ENCODE measurements around the gene PPP1R15B. TPM values are rescaled to one million over a fixed set of nuclear protein-coding genes. Genes with fewer than 3 reads are reported as not detected.
A peak's percentile ranks its signal among the peaks of the same experiment; 100 is the strongest.

PPP1R15B gene
- 24.8 and 25.1 TPM in 2 replicates for total RNA-seq (2014; rRNA removed; shearing (Covaris generic))
- 39.0 and 48.6 TPM in 2 replicates for polyA plus RNA-seq (2015; cell fraction: cytosol; rRNA removed)
- polyA plus RNA-seq (2015; cell fraction: nucleus; rRNA removed): 40.4 and 45.1 TPM in 2 replicates

DNA sequence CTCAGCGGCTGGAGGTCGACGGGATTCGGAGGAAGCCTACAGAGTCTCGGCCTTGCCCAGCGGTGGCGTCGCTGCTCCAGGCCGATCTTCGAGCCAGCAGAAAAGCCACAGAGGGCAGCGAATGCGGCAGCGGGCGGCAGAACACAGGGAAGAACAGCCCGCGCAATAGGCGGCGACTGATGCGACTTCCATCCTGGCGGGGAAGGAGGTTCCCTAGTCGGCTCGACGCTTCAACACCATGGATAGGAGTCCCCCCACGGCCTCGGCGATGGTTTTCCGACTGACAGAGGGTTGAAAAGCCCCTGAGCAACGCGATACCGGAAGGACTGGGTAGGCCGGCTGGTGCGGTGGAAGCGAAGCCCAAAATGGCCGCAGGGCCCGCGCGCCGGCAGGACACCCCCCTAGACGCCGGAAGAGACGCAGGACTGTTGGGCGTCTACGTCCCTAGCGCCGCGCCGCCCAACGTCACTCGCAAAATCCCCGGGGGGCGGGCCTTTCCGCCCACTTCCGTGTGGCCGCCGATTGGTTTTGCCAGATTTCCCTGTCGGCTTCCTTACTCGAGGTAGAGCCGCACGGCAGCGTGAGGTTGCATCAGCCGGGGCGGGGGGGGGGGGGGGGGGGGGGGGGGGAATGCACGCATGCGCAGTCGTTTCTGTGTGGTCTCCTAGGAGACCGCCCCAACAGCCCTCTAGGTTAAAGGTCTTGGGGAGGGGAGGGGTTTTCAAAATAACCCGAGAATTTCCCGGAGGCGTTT, at the start of gene PPP1R15B:
TSS of gene PPP1R15B (minus strand) at position 367 of the 754 bp plus-strand sequence. CDS start 406 bp downstream, outside the sequence.
- in situ Hi-C loops (cut with HindIII; ENCODE audit: low pct_unique_long_range_greater_than_20kb, low sequenced_read_pairs): no loop called here
- peak; percentile 98 for DNase-seq (ENCODE audit: low read depth, low spot score)

DNA sequence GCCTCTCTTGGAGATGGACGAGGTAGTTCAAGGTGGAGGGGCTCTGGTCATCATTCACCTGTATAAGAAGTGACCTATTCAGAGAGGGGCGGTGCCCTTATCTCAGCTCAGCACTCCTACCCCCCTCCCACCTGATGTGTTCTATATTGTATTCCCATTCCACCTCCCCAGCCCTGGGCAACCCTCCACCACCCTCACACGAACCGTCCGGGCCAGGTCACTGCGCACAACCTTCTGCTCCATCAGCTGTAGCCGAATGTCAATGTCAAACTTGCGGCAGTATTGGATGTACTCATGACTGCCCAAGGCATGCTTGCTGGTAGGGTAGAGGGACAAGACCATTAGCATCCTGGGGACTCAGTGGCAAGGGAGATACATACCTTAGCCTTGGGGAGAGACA, 48.7 kb upstream of the PPP1R15B start:
- in situ Hi-C loops (cut with HindIII; ENCODE audit: low pct_unique_long_range_greater_than_20kb, low sequenced_read_pairs): no loop called here
- no peak for DNase-seq (ENCODE audit: low read depth, low spot score)

DNA sequence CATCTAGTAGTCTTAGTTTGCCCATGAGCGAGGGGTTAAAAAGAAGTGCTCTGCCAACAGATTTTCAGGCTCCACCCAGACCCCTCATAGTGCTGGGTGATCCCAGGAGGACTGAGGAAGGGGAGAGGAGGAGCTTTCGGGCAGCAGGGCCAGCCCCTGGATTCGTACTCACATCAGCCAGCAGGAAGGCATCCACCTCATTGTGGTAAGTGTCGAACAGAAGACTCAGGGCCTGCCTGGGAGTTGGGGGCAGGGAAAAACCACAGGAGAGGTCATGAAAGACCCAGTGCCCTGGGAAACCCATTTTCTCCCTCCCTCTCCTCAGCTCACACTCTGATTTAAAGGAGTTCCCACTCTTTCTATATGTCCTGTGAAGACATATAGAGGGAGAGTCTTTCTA, 48.1 kb upstream of the PPP1R15B start:
- DNase-seq (ENCODE audit: low read depth, low spot score): no peak
- in situ Hi-C loops (cut with HindIII; ENCODE audit: low pct_unique_long_range_greater_than_20kb, low sequenced_read_pairs): no loop called here

DNA sequence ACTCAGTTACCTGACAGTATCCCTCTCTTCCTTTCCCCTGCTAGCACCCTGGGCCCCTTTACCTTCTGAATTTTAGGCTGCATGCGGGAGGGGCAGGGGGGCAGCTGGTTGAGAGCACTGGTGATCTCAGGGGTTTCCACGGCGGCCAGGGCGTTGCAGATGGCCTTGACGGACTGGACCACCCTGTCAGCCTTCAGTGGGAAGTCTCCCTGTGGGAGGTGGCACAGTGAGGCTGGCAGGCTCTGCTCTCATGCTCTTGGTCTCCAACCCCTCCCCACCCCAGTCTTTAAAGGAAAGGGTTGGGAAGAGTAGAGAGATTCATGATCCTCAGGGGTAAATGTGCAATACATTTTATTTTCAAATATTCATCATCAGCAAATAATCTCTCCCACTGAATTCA, 46.0 kb upstream of the PPP1R15B start:
- in situ Hi-C loops (cut with HindIII; ENCODE audit: low pct_unique_long_range_greater_than_20kb, low sequenced_read_pairs): no loop called here
- DNase-seq (ENCODE audit: low read depth, low spot score): no peak

DNA sequence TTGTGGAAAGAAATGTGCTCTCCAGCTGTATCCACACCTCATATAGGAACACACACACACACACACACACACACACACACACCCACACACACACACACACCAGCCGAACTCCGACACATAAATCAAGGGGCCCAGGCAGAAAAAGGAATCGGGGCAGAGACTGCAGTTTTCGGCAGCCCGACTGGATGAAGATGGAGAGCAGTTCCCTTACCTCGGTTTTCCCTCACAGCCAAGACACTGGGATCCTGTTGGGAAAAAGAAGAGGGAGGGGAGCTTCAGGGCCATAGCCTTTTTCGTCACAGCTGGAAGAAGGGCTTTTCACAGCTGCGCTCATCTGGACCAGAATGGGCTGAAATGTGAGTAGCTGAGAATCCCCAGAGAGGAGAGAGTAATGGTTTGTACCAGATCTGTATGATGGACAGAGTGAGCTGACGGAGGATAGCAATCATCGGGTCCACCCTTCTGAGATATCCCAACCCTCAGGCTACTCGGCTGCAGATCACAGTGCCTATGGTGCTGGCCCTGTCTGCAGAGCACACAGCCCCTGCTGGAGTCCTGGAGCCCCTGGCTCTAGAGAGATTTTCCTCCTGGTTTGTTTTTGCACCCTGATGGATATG, 45.3 kb upstream of the PPP1R15B start:
- DNase-seq (ENCODE audit: low read depth, low spot score): no peak

DNA sequence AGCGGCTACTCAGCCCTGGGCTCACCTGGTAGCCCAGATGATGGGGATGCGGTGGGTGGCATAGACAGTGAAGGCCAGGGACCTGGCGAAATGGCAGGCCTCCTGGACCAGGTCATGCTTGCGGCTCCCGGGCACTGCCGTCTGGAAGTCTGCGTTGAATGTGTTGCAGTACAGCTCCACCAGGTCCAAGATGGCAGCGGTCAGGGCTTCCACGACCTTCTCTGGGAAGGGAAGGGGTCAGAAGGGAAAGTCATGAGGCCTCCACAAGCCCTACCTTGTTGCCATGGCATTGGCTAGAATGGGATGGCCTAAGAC, 44.2 kb upstream of the PPP1R15B start:
- no peak for DNase-seq (ENCODE audit: low read depth, low spot score)
- in situ Hi-C loops (cut with HindIII; ENCODE audit: low pct_unique_long_range_greater_than_20kb, low sequenced_read_pairs): no loop called here

More for the DNA sequence above, 45.3 kb upstream of the PPP1R15B start:
- in situ Hi-C loops (cut with HindIII; ENCODE audit: low pct_unique_long_range_greater_than_20kb, low sequenced_read_pairs): no loop called here

DNA sequence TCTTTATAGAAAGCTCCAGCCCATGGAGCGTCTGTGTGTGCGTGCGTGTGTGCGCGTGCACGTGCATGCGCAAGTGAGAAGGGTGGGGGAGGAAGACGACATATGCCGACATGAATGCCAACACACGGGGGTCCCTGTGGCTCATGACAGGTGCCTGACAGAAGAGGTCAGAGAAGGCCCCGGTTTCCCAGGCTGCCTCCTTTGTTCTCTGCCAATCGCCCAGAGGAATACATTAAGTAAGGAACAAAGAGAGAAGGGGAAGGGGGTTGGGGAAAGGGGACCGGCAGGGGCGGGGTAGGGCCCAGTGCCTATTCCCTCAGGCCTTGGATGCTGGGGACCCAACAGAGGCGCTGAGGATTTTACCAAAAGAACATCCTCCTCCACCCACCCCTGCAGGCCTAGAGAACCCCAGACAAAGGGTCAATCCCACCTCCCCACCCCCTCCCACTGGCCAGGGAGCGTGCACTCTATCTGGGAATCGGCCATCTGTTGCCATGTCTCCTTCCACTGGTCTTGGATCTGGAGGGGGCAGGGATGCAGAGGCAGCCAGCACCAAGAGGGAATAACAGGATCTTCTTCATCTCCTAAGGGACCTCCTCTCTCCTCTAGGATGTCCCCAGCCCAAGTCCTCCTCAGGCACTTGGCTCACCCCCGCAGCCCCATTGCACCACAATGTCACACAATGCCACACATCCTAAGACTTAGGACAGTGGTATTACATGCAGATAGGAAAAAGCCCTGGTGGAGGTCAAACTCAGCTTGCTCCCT, 43.6 kb upstream of the PPP1R15B start:
- DNase-seq (ENCODE audit: low read depth, low spot score): no peak
- in situ Hi-C loops (cut with HindIII; ENCODE audit: low pct_unique_long_range_greater_than_20kb, low sequenced_read_pairs): no loop called here

DNA sequence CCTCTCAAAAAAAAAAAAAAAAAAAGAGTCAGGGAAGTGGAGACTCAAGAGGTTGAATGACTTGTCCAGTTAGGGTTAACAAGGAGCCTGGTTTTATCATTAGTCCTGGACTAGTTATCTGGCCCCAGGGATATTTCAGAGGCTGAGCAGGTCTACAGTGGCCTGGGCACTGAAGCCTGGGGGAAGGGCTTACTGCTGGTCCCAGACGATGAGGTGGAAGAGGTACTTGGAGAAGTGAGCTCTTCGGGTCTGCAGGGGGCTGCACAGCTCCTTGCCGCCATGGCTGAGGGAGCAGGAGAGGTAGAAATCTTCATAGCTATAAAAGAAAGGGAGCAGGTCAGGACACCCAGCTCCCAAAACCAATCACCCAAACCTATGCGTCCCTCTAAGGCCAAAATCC, 42.9 kb upstream of the PPP1R15B start:
- no peak for DNase-seq (ENCODE audit: low read depth, low spot score)
- in situ Hi-C loops (cut with HindIII; ENCODE audit: low pct_unique_long_range_greater_than_20kb, low sequenced_read_pairs): no loop called here

DNA sequence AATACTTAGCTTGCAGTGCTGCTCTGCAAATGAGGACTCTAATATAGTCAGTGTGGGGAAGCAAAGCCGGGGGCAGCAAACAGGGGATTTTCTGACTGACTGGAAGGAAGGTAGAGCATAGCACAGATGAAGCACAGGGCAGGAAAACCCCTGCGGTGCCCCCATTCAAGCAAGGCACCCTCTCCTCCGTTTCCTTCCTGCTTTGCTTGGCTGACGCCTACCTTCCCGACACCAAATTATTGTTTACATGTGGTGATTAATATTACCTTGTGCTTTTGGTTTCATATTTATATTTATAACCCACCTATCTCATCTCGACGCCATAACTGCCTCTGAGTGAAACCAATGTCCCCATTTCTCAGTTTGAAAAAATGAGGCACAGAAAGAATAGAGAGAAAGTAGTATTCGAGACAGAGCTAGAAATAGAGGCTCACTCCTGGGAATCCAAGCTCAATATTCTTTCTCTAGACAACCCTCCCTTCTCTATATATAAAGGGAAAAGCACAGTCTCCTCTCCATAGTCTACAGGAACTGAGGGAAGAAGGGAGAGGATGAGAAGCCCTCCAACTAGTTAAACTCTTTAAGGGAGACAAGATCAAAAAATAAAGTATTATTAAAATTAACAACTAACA, 41.6 kb upstream of the PPP1R15B start:
- in situ Hi-C loops (cut with HindIII; ENCODE audit: low pct_unique_long_range_greater_than_20kb, low sequenced_read_pairs): no loop called here
- no peak for DNase-seq (ENCODE audit: low read depth, low spot score)

DNA sequence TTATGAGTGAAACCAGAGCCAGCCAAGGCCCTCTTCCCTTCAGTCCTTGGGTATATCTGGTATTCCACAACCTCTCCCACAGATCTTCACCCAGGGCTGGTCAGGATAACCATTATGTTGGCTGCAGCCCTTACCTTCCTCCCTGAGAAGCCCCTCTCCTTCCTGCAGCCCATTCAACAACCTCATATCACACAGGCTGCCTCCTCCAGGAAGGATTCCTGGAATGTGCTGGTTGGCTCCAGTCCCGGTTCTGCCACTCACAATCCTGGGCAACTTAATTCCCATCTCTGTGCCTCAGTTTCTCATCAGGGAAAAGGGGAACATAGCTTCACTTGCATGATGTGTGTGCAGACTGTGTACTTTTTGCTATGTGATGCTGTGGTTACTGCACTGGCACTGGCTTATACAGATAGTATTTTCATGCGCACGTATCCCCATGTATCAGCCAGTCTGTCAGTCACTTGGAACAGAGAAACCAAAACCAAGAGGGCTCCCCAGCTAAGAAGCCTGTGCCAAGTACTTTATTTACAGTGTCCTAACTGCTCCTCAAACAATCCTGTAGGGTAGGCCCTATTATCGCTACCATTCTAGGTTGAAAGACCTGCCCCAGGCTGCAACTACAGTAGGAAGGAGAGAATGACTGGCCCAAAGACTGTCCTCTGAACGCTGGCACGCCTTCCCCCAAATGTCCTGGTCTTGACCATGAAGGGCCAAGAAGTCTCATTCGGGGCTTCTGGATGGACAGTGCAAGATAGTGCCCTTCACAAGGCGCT, 39.9 kb upstream of the PPP1R15B start:
- in situ Hi-C loops (cut with HindIII; ENCODE audit: low pct_unique_long_range_greater_than_20kb, low sequenced_read_pairs): no loop called here
- no peak for DNase-seq (ENCODE audit: low read depth, low spot score)

DNA sequence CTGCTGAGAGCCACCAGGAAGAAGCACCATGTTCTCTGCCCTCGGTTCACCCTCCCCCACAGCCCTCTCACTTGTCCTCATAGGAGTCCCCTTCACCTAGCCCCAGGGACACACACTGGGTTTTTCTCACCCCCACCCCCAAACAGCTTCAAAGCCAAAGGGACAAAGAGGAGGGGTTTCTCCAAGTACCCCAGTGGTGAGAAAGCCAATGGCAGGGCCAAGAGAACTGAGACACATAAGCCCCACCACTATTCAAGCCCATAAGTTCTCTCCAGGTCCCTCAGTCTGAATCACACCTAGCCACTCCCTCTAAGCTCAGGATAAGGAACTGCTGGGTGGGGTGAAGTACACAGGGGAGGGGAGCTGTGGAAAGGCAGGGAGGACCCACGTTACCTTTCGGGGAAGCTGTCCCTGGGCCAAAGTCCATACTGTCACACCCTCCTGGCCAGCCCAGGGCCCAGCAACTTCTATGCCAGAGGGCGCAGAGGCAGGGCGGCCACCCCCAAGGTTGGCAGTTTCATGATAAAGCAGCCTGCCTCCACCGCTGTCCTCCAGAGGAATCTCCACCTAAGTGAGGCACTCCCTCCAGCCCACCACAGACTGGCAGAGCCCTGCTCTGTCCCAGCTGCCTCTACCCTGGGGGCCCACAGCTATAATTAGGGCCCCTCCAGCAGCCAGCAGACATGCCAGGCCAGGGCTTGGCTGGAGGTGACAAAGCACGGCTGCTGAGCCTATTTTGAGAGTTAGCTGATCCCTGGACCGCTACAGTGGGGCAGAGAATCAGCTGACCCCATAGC, 39.0 kb upstream of the PPP1R15B start:
- no peak for DNase-seq (ENCODE audit: low read depth, low spot score)
- in situ Hi-C loops (cut with HindIII; ENCODE audit: low pct_unique_long_range_greater_than_20kb, low sequenced_read_pairs): no loop called here

DNA sequence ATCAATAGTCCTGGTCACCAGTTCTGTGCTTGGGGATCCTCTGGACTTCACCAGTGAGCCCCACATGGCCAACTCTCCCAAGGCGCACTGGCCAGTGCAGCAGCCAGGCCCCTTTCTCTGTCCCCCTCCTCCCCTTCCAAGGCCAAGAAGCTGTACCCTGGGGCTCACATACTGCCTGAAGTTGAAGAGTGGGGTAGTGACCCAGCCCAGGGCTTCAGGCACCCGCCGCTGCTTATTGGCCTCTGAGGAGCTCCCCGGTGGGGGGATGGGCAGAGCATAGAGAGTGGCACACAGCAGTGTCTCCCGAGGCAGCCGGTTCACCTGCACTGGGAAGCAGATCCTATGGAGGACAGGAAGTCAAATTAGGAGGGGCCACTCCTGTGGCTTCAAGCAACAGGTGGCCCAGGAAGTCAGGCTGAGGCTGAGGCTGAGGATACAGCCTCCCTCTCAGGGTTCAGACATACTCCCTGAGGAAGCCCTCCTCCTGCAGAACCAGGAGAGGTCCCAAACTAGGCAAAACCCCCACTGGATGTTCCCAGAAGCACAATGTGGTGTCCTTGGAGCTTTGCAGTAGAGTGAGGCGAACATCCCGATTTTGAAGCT, 38.2 kb upstream of the PPP1R15B start:
- in situ Hi-C loops (cut with HindIII; ENCODE audit: low pct_unique_long_range_greater_than_20kb, low sequenced_read_pairs): no loop called here
- no peak for DNase-seq (ENCODE audit: low read depth, low spot score)

DNA sequence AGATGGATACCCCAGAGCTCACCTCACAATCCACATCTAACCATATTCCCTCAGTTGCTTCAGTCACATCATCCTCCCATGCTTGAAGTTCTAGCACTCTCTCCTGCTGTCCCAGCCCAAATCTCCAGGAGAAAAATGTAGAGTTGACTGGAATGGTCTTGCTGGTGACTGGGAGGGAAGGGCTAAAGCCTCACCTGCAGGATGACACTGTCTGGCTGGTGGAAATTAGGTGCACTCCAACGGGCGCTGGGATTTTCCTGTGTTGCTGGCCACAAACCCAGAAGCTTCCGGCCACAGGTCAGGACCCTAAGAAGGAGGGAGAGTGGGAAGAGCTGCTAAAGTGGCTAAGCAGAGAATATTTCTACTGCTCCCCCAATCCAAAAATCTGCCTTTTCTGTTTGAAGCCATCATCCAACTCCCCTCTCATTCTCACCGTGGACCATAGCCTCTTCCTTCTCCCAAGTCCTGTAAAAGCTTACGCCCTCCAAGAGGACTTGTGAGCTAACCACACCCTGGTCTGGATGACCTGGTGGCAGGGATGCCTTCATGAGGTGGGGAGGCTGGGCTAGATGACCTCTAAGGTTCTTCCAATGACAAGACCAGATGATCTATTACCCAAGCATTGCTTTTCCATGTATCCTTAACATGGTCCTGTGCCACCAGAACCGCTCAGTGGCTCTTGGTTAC, 37.5 kb upstream of the PPP1R15B start:
- in situ Hi-C loops (cut with HindIII; ENCODE audit: low pct_unique_long_range_greater_than_20kb, low sequenced_read_pairs): no loop called here
- no peak for DNase-seq (ENCODE audit: low read depth, low spot score)

DNA sequence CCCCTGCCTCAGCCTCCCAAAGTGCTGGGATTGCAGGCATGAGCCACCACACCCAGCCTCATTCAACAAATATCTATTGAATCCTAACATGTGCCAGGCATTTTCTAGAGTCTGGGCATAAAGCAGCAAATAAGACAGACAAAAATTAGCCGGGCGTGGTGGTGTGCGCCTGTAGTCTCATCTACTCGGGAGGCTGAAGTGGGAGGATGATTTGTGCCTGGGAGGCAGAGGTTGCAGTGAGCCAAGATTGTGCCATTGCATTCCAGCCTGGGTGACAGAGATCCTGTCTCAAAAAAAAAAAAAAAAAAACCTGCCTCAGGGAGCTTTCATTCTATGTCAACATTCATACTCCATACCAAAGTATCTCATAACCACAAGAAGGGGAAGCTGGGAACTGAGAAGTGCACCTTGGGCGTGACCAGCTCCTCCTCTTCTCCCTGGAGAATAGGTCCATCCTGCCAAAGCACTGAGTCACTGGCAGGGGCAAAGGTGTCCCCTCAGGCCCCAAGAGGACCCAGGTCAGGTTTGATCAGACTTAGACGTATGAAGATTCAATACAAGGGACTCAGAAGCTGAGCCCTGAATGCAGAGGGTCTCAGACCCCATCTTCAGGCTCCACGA, 36.8 kb upstream of the PPP1R15B start:
- in situ Hi-C loops (cut with HindIII; ENCODE audit: low pct_unique_long_range_greater_than_20kb, low sequenced_read_pairs): no loop called here
- no peak for DNase-seq (ENCODE audit: low read depth, low spot score)

DNA sequence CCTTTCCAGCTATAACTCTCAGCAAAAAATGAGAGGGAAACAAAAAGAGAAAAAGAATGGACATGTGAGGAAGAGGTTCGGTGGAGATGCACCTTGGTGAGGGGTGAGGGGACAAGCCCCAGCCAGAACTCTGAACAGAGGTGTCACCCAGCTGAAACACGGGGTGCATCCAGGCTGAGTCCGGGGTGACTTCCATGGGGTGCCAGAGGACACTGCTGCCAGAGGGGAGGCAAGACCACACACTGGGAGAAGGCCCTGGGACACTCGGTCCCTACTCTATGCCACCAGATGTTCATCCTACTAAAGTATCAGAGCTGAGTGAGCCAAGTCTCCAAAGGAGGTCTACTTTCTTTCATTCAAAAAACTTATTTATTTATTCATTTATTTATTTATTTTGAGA, 36.1 kb upstream of the PPP1R15B start:
- in situ Hi-C loops (cut with HindIII; ENCODE audit: low pct_unique_long_range_greater_than_20kb, low sequenced_read_pairs): no loop called here
- DNase-seq (ENCODE audit: low read depth, low spot score): no peak
